Endothelial cell of umbilical vein (primary cell): ENCODE results near the gene ARHGEF12. TPM values are rescaled to one million over a fixed set of nuclear protein-coding genes. Genes with fewer than 3 reads are reported as not detected.

ENCODE experiments used
- BruUV-seq: library from RNA; stranded (reverse); fragments of 400-500 nt; replicated peaks from 2 replicates; lab custom pipeline; 2021; lab: Mats Ljungman, UMichigan
- CTCF ChIA-PET: fragments of 300-600, 350-600 bp; sonication (Branson Sonifier 250); formaldehyde crosslinking; loops from one replicate; lab custom pipeline; 2021; ENCODE audit warnings: antibody characterized with exemption, inconsistent platforms; lab: Charles Lee
- POLR2A ChIA-PET: fragments of 300-600, 350-600 bp; sonication (Branson Sonifier 250); formaldehyde crosslinking; loops from one replicate; lab custom pipeline; 2021; ENCODE audit warnings: antibody characterized with exemption, inconsistent platforms; lab: Charles Lee
- DNase-seq: peaks from one replicate; pipeline ENCODE4 v3.0.0-alpha.2; 2011; ENCODE audit warnings: low read depth, low spot score
- FAIRE-seq: peaks from 2 replicates; lab custom pipeline; 2011; peaks lifted over from hg19 to GRCh38; lab: Jason Lieb, UNC
- H2AFZ ChIP-seq: 2 replicates; pipeline ENCODE4 v1.6.0; 2012; ENCODE audit warnings: low read depth, low read length, control low read depth, inconsistent platforms
- H3K27ac ChIP-seq: 2 replicates; pipeline ENCODE4 v1.5.1; 2011; ENCODE audit warnings: low read depth, mild to moderate bottlenecking, control low read depth, low read length, moderate library complexity; ENCODE audit not compliant: insufficient read depth
- H3K27me3 ChIP-seq, 2 experiments: 2 replicates each; pipeline versions ENCODE4 v1.6.0 to v1.6.1; 2011; ENCODE audit warnings: low read length in 2 of 2, mixed read lengths in 1 of 2; ENCODE audit not compliant: control insufficient read depth in 2 of 2, insufficient read depth in 2 of 2
- H3K36me3 ChIP-seq, 2 experiments: 2 replicates in 1 of 2; 3 replicates in 1 of 2; pipeline ENCODE4 v1.5.1; 2011; ENCODE audit warnings: low read length in 2 of 2, mild to moderate bottlenecking in 1 of 2, moderate library complexity in 1 of 2; ENCODE audit not compliant: control insufficient read depth in 2 of 2, insufficient read depth in 2 of 2; ENCODE audit errors: extremely low read depth in 1 of 2
- H3K4me1 ChIP-seq: 3 replicates; pipeline ENCODE4 v1.5.1; 2011; ENCODE audit warnings: mild to moderate bottlenecking, low read length; ENCODE audit not compliant: control insufficient read depth, insufficient read depth; ENCODE audit errors: extremely low read depth
- H3K4me2 ChIP-seq: 2 replicates; pipeline ENCODE4 v1.6.1; 2011; ENCODE audit warnings: low read length, control low read depth, mixed read lengths; ENCODE audit not compliant: insufficient read depth
- H3K4me3 ChIP-seq, 3 experiments: fragments of 200-600 bp in 1 of 3; sonication (generic), shearing (Covaris generic) in 1 of 3; replicated peaks in 1 of 3; 2 replicates each; pipeline ENCODE4 v1.5.1; 2011 to 2016; ENCODE audit warnings: control low read depth in 3 of 3, low read length in 3 of 3, mild to moderate bottlenecking in 2 of 3, inconsistent platforms in 1 of 3, low read depth in 1 of 3, moderate library complexity in 1 of 3; ENCODE audit not compliant: insufficient read depth in 1 of 3
- H3K79me2 ChIP-seq: 2 replicates; pipeline ENCODE4 v1.6.0; 2012; ENCODE audit warnings: low read length, inconsistent platforms; ENCODE audit not compliant: control insufficient read depth, insufficient read depth
- H3K9ac ChIP-seq: replicated peaks from 2 replicates; pipeline ENCODE3; 2011; ENCODE audit warnings: low read length, control low read depth; ENCODE audit not compliant: insufficient read depth; ENCODE audit errors: extremely low read depth
- H3K9me1 ChIP-seq: replicated peaks from 3 replicates; pipeline ENCODE4 v1.6.0; 2011; ENCODE audit warnings: mild to moderate bottlenecking, low read length; ENCODE audit not compliant: control insufficient read depth, insufficient read depth; ENCODE audit errors: extremely low read depth
- H3K9me3 ChIP-seq: replicated peaks from 2 replicates; pipeline ENCODE4 v1.5.1; 2012; ENCODE audit warnings: low read length, inconsistent platforms; ENCODE audit not compliant: control insufficient read depth, insufficient read depth
- H4K20me1 ChIP-seq: replicated peaks from 2 replicates; pipeline ENCODE3; 2011; ENCODE audit warnings: mild to moderate bottlenecking, low read length; ENCODE audit not compliant: control insufficient read depth, insufficient read depth; ENCODE audit errors: extremely low read depth
- CTCF ChIP-seq, 2 donors: IDR thresholded peaks; 1 replicate in 1 of 2; 2 replicates in 1 of 2; pipeline ENCODE4 v1.5.1; 2011; ENCODE audit warnings: low read length in 2 of 2, mild to moderate bottlenecking in 2 of 2, moderate library complexity in 2 of 2, control low read depth in 1 of 2, inconsistent platforms in 1 of 2, low read depth in 1 of 2; ENCODE audit not compliant: insufficient read depth in 1 of 2; ENCODE audit errors: extremely low read depth in 1 of 2
- EZH2 ChIP-seq: IDR thresholded peaks from 2 replicates; pipeline ENCODE4 v1.6.1; 2012; ENCODE audit warnings: borderline replicate concordance, low read depth, mild to moderate bottlenecking, moderate library complexity, low read length, inconsistent platforms; ENCODE audit not compliant: severe bottlenecking
- FOS ChIP-seq: IDR thresholded peaks from 2 replicates; pipeline ENCODE4 v1.6.1; 2011; ENCODE audit warnings: mild to moderate bottlenecking, low read length, moderate library complexity, borderline replicate concordance; ENCODE audit not compliant: insufficient read depth
- GATA2 ChIP-seq: IDR thresholded peaks from 2 replicates; pipeline ENCODE4 v1.7.0; 2011; ENCODE audit warnings: low read depth, mild to moderate bottlenecking, moderate library complexity, mixed read lengths, low read length; ENCODE audit not compliant: insufficient read length, insufficient read depth
- JUN ChIP-seq: IDR thresholded peaks from 2 replicates; pipeline ENCODE4 v1.6.1; 2011; ENCODE audit warnings: borderline replicate concordance, low read depth; ENCODE audit not compliant: insufficient read length, insufficient read depth
- MAX ChIP-seq: IDR thresholded peaks from 2 replicates; pipeline ENCODE4 v1.6.1; 2011; ENCODE audit not compliant: insufficient read depth, insufficient read length
- MYC ChIP-seq: IDR thresholded peaks from one replicate; pipeline ENCODE4 v1.6.1; 2011; ENCODE audit warnings: mild to moderate bottlenecking, low read depth, low read length
- POLR2A ChIP-seq: IDR thresholded peaks from 2 replicates; pipeline ENCODE4 v1.6.1; 2012; ENCODE audit warnings: low read depth, mild to moderate bottlenecking, control low read depth, low read length
- POLR2AphosphoS5 ChIP-seq: IDR thresholded peaks from 2 replicates; pipeline ENCODE4 v1.6.1; 2012; ENCODE audit warnings: low read depth, mild to moderate bottlenecking, control low read depth, low read length, moderate library complexity; ENCODE audit not compliant: insufficient read depth
- dilution Hi-C: fragments of 300-500 bp; cut with MboI; formaldehyde crosslinking; loops from one replicate; pipeline ENCODE4 v1.15.0; 2019; ENCODE audit warnings: low sequenced_read_pairs; ENCODE audit not compliant: extremely low pct_ligation_motif_present
- intact Hi-C: fragments of 100-400 bp; cut with micrococcal nuclease; formaldehyde crosslinking; loops from one replicate; pipeline ENCODE4 v1.10.0; 2022
- polyA plus RNA-seq, 4 experiments: library from polyadenylated mRNA; depleted of rRNA in 3 of 4; stranded (reverse) in 3 of 4; unstranded in 1 of 4; fragments of >200 nt; gene quantifications; 2 replicates each; pipeline versions ENCODE4 v1.2.1 to v1.2.3, GENCODE V29; 2011 to 2012; ENCODE audit warnings: missing spikeins in 1 of 4
- total RNA-seq: library from RNA; stranded (reverse); gene quantifications from 2 replicates; pipeline ENCODE4 v1.2.3, GENCODE V29; 2021

The ARHGEF12 gene
- total and polyA plus RNA-seq, 2 donors (not counting 3 experiments of a cell fraction or from before 2014, with no cell fraction given): 20.9 to 125 TPM

- ChIA-PET CTCF (interaction anchor here (0.8 to 4.8 kb wide), 11 partner anchors 9 to 175 kb away, joined by 3 to 32 read pairs (median 7); partner anchors contain the start of gene TLCD5), POLR2A (no interaction called here)
- dilution Hi-C loops (no loop called here), intact Hi-C loops (loop anchor here (2.0 to 10.0 kb wide), 5 partner anchors 167 to 1861 kb away; partner anchors contain the start of gene SC5D)
- Histone ChIP-seq H4K20me1 (no peaks in the 10 kb centered on the region), H3K27me3 (no peaks in the 10 kb centered on the region), H3K4me1 (peaks cover 32% of the 10 kb centered on the region), H3K27ac (no peak overlapping the region), H2AFZ (no peak overlapping the region), H3K36me3 (peaks cover 0 to 13% of the 10 kb centered on the region in 2 experiments), H3K4me2 (no peak overlapping the region), H3K9me3 (no peaks in the 10 kb centered on the region), H3K4me3 (no peak overlapping the region), H3K9ac (no peak overlapping the region), H3K9me1 (no peaks in the 10 kb centered on the region), H3K79me2 (peaks cover 26% of the 10 kb centered on the region)
- no peak for TF ChIP-seq FOS
- no peak for TF ChIP-seq POLR2AphosphoS5
- no peak for TF ChIP-seq MYC
- TF ChIP-seq MAX: no peak
- no peak for TF ChIP-seq GATA2
- no TSS peak for BruUV-seq
- FAIRE-seq (no peak), DNase-seq (no peak)
Observed at GRCh38 chr11:120333801-120334200, 2.4 kb upstream of the ARHGEF12 start.

GRCh38 chr11:120334332-120334731 is 1.9 kb upstream of the ARHGEF12 start:
- dilution Hi-C loops (no loop called here), intact Hi-C loops (loop anchor here (2.0 to 10.0 kb wide), 5 partner anchors 166 to 1860 kb away; partner anchors contain the start of gene SC5D)
- Histone ChIP-seq H3K36me3 (peaks cover 0 to 13% of the 10 kb centered on the region in 2 experiments), H3K4me2 (no peak overlapping the region), H3K9ac (no peak overlapping the region), H3K9me3 (no peaks in the 10 kb centered on the region), H3K79me2 (peaks cover 30% of the 10 kb centered on the region), H3K9me1 (no peaks in the 10 kb centered on the region), H2AFZ (no peak overlapping the region), H3K4me3 (no peak overlapping the region), H3K27ac (no peak overlapping the region), H3K4me1 (peaks cover 31% of the 10 kb centered on the region), H3K27me3 (no peaks in the 10 kb centered on the region), H4K20me1 (no peaks in the 10 kb centered on the region)
- FAIRE-seq (no peak), DNase-seq (no peak)
- ChIA-PET CTCF (interaction anchor here (0.7 to 4.8 kb wide), 22 partner anchors 9 to 719 kb away, joined by 3 to 32 read pairs (median 6); partner anchors contain the start of gene TLCD5), POLR2A (no interaction called here)
- TF ChIP-seq POLR2A: no peak
- no peak for TF ChIP-seq FOS
- TF ChIP-seq EZH2: no peak
- no peak for TF ChIP-seq MYC
- TF ChIP-seq MAX: no peak
- TF ChIP-seq JUN: no peak
- TF ChIP-seq CTCF (IDR thresholded peaks at IDR 0.05; ENCODE audit: extremely low read depth in 1 of 2, insufficient read depth in 1 of 2, low read depth in 1 of 2, low read length in 2 of 2): no peak
- TF ChIP-seq POLR2AphosphoS5: no peak
- TF ChIP-seq GATA2: no peak
- BruUV-seq: no TSS peak
